Loucy (cell line): ENCODE results near the gene IL18R1.

Source experiments
- H2AFZ ChIP-seq: fragments of 200-600 bp; sonication (generic); 2 replicates; pipeline ENCODE4 v1.6.0; 2016; ENCODE audit warnings: antibody characterized with exemption, mild to moderate bottlenecking, low read length, moderate library complexity
- H3F3A ChIP-seq: fragments of 200-600 bp; 2 replicates; pipeline ENCODE4 v1.6.0; 2016; ENCODE audit warnings: antibody characterized with exemption, low read depth, mild to moderate bottlenecking
- H3K27me3 ChIP-seq: fragments of 200-600 bp; sonication (generic); 2 replicates; pipeline ENCODE4 v1.6.1; 2014; ENCODE audit warnings: low read length, mild to moderate bottlenecking; ENCODE audit not compliant: insufficient read depth, poor library complexity, severe bottlenecking
- H3K36me3 ChIP-seq: fragments of 200-600 bp; sonication (generic); 2 replicates; pipeline ENCODE4 v1.6.1; 2016; ENCODE audit warnings: low read length; ENCODE audit not compliant: insufficient read depth
- H3K4me1 ChIP-seq: fragments of 200-600 bp; sonication (generic); 2 replicates; pipeline ENCODE4 v1.5.1; 2014; ENCODE audit warnings: low read length, mild to moderate bottlenecking; ENCODE audit not compliant: insufficient read depth, poor library complexity, severe bottlenecking
- H3K4me2 ChIP-seq: fragments of 200-600 bp; sonication (generic); 2 replicates; pipeline ENCODE4 v1.6.0; 2014; ENCODE audit warnings: antibody characterized with exemption, low read length, low read depth, mild to moderate bottlenecking; ENCODE audit not compliant: poor library complexity, severe bottlenecking
- H3K4me3 ChIP-seq: fragments of 200-600 bp; sonication (generic); 2 replicates; pipeline ENCODE4 v1.5.1; 2014; ENCODE audit warnings: low read length, mild to moderate bottlenecking, mixed read lengths; ENCODE audit not compliant: poor library complexity, severe bottlenecking
- H3K79me2 ChIP-seq: fragments of 200-600 bp; sonication (generic); 2 replicates; pipeline ENCODE4 v1.6.1; 2014; ENCODE audit warnings: low read length; ENCODE audit not compliant: insufficient read depth
- H3K9ac ChIP-seq: fragments of 200-600 bp; sonication (generic); 2 replicates; pipeline ENCODE4 v1.6.0; 2014; ENCODE audit warnings: mild to moderate bottlenecking, low read depth, low read length, moderate library complexity; ENCODE audit not compliant: poor library complexity, severe bottlenecking
- H3K9me2 ChIP-seq: fragments of 200-600 bp; sonication (generic); replicated peaks from 2 replicates; pipeline ENCODE4 v1.6.1; 2016; ENCODE audit warnings: low read depth, low read length, mixed read lengths
- H3K9me3 ChIP-seq: fragments of 200-600 bp; sonication (generic); 2 replicates; pipeline ENCODE4 v1.6.1; 2014; ENCODE audit warnings: mild to moderate bottlenecking, antibody characterized with exemption, low read length, low read depth; ENCODE audit not compliant: insufficient read depth
- H4K20me1 ChIP-seq: fragments of 200-600 bp; sonication (generic); 2 replicates; pipeline ENCODE4 v1.6.0; 2014; ENCODE audit warnings: antibody characterized with exemption, low read length, mild to moderate bottlenecking; ENCODE audit not compliant: insufficient read depth, poor library complexity, severe bottlenecking
- EZH2phosphoT487 ChIP-seq: fragments of 200-600 bp; IDR thresholded peaks from 2 replicates; pipeline ENCODE4 v1.6.1; 2018; ENCODE audit warnings: antibody characterized with exemption, mild to moderate bottlenecking, moderate library complexity, borderline replicate concordance
- TF ChIP-seq, protein P1 (sequence below): fragments of 200-600 bp; sonication (generic); conservative IDR thresholded peaks from 2 replicates; pipeline ENCODE4 v1.5.1; 2014; ENCODE audit warnings: mild to moderate bottlenecking, antibody characterized with exemption, low read length

The IL18R1 gene

DNA sequence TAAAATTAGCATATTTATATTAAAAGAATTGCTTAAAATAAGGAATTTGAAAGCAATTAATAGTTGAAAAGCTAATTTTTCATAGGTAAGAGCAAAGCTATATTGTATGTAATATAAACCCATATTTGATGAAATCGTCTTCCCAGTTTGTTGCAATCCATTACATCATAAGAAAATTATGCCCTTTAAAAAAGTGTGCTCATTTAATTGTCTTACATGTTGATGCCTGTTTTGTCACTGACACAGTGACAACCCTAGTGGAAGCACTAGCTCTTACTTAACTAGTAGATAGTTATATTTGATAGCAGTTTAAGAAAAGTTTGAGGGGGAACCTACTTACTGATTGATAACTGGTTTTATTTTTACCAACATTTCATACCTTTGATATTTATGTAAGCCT is 37.3 kb downstream of the IL18R1 start:
- Histone ChIP-seq H3F3A (peaks cover 11% of the 10 kb centered on the region; the same call in 1 of the 2 replicates), H4K20me1 (no peaks in the 10 kb centered on the region), H3K9ac (no peak overlapping the region), H3K9me3 (no peaks in the 10 kb centered on the region), H3K27me3 (no peaks in the 10 kb centered on the region), H3K9me2 (no peaks in the 10 kb centered on the region), H3K4me1 (peaks cover 63% of the 10 kb centered on the region), H3K4me3 (no peak overlapping the region), H2AFZ (no peak overlapping the region), H3K36me3 (no peaks in the 10 kb centered on the region; the same call in 1 of the 2 replicates), H3K79me2 (no peaks in the 10 kb centered on the region), H3K4me2 (no peak overlapping the region)
- TF ChIP-seq, protein P1, sequence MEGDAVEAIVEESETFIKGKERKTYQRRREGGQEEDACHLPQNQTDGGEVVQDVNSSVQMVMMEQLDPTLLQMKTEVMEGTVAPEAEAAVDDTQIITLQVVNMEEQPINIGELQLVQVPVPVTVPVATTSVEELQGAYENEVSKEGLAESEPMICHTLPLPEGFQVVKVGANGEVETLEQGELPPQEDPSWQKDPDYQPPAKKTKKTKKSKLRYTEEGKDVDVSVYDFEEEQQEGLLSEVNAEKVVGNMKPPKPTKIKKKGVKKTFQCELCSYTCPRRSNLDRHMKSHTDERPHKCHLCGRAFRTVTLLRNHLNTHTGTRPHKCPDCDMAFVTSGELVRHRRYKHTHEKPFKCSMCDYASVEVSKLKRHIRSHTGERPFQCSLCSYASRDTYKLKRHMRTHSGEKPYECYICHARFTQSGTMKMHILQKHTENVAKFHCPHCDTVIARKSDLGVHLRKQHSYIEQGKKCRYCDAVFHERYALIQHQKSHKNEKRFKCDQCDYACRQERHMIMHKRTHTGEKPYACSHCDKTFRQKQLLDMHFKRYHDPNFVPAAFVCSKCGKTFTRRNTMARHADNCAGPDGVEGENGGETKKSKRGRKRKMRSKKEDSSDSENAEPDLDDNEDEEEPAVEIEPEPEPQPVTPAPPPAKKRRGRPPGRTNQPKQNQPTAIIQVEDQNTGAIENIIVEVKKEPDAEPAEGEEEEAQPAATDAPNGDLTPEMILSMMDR: no peak
- no peak for TF ChIP-seq EZH2phosphoT487

DNA sequence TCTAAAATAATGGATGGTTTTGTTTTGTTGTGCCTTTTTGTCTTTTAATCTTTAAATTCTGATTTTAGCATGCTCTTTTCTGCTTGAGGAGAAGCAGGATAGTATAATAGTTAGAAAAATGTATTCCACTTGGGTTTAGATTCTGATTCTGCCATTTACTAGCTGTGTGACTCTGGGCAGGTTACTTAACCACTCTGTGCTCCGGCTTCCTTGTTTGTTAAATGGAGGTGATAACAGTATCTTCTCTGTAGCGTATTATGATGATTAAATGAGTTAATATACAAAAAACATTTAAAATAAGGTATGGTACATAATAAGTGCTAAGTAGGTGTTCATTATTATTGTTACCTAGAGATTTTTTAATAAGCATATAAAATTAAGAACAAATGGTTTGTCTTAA is 40.4 kb downstream of the IL18R1 start:
- Histone ChIP-seq H3K9me3 (no peaks in the 10 kb centered on the region), H3K27me3 (no peaks in the 10 kb centered on the region), H3K9ac (peak overlapping the region; percentile 84), H3K4me3 (no peak overlapping the region), H3K4me1 (peaks cover 93% of the 10 kb centered on the region), H3F3A (peaks cover 24% of the 10 kb centered on the region; the same call in 1 of the 2 replicates), H3K36me3 (no peaks in the 10 kb centered on the region), H3K9me2 (no peaks in the 10 kb centered on the region), H2AFZ (no peak overlapping the region), H4K20me1 (no peaks in the 10 kb centered on the region), H3K79me2 (no peaks in the 10 kb centered on the region), H3K4me2 (peak overlapping the region; percentile 82)
- TF ChIP-seq, protein P1: no peak
- no peak for TF ChIP-seq EZH2phosphoT487

DNA sequence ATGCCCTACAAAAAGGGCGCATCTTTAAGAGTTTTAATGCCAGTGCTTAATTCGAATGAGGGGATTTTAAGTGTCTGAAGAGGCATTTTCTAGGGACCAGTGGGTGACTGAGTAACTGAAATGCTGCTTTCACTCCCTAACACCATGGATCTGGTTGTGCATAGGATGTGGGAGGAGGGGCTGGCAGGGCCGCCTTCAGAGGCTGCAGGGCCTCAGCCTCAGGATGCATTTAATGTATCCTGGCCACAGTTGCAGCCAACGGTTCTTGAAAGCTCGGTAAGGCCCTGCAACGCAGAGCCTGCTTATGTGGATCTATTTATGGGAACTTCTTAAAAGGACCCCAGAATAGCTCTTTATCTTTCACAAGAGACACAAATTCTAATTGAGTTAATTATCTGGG is 41.6 kb downstream of the IL18R1 start:
- no peaks in the 10 kb centered on the region for H3K9me3 ChIP-seq
- peak overlapping the region; percentile 84 for H3K9ac ChIP-seq
- no peak overlapping the region for H2AFZ ChIP-seq
- TF ChIP-seq, protein P1: no peak
- TF ChIP-seq EZH2phosphoT487: no peak
- H3K9me2 ChIP-seq: no peaks in the 10 kb centered on the region
- no peaks in the 10 kb centered on the region for H3K36me3 ChIP-seq
- peak overlapping the region; percentile 52 for H3K4me3 ChIP-seq
- peaks cover 22% of the 10 kb centered on the region; the same call in 1 of the 2 replicates for H3F3A ChIP-seq
- H3K4me1 ChIP-seq: peaks cover 92% of the 10 kb centered on the region
- H4K20me1 ChIP-seq: no peaks in the 10 kb centered on the region
- H3K4me2 ChIP-seq: peak overlapping the region; percentile 82
- no peaks in the 10 kb centered on the region for H3K27me3 ChIP-seq
- no peaks in the 10 kb centered on the region for H3K79me2 ChIP-seq
